HG03558 (cell line): ENCODE measurements around the gene ZNF488.

Source experiments
- ATAC-seq: cut with Tn5 transposase; IDR thresholded peaks from one replicate; pipeline ENCODE4 v1.9.1; 2021; ENCODE audit warnings: moderate number of reproducible peaks; ENCODE audit not compliant: unreplicated experiment; ENCODE audit errors: extremely low read depth

The ZNF488 gene

DNA sequence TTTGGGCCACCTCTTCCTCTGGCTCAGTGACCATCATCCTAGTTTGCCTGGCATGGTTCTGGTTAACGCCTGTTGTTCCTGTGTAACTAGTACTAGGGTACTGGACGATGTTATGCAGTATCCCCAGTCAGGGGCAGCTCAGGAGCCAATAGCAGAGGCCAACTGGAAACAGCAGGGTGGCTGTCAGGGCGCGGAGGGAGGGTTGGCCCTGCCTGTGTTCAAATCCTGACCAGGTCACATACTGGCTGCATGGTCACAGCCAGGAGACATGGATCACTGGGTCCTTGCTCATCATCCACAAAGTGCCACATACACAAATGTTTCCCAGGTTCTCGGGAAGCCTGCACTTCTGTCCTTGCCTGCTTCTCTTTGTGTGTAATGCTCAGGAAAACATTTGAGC lies 48.2 kb downstream of the ZNF488 start:
- ATAC-seq = no peak

DNA sequence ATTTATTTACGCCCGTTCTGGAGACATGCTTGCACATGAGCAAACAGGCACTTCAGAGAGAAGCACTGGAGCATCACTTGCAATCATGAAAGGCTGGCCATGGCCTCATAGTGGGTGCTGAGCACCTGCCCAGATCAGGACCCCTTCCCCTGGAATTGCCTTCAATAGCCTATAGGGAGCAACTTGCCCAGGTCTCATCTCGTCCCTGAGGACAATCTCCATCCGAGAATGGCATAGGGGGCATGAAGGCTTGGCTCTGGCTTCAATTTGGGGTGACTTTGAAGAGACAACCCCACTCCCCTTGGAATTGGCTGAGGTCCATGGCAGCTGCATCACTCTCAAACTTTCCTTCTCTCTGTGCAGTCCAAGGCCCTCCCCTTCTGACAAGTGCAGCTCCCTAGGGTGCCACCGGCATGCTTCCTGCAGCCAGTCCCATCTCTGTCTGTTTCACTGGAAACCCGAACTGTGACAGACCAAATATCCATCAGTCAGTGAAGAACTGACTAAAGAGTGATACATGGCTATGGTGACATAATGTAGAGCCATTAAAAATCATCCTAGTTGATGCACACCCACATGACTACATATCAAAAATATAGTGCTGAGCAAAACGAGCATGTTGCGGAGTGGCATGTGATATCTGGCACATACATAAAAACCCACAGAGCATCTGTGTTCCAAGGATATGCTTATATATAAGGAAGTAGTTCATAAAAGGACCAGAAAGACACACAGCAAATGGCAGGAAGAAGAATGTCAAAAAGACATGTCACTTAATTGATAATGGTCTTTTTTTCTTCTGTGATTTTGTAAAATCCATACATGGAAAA lies 49.4 kb downstream of the ZNF488 start:
- ATAC-seq = no peak

DNA sequence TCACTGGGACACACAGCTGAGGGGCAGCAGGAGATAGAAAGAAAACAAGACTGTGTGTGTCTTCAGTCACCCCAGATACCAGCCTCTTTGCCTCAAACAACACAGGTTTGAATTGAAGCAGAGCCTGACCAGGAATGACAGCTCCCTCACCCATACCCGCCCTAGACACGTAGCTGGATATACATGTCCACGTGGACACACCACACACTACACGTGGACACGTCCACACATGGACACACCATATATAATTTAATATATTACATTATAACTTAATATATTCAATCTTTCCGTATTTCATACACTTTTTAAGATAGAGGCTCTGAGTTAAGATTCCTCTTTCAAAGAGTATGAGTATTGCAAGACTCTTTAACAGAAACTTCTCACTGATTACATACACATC lies 50.6 kb downstream of the ZNF488 start:
- ATAC-seq = no peak

DNA sequence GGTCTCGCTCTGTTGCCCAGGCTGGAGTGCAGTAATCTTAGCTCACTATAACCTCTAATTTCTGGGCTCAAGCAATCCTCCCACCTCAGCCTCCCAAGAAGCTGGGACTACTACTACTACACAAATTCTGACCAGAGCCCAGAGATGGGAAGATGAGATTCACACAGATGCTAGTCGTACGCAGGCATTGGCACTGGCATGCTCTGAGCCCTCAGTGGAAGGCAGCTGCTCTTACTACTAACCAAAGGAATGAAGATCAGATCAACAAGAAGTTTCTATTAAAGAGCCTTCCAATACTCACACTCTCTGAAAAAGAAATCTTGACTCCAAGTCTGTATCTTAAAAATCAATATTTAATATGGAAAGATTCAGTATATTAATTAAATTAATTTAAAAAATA lies 51.1 kb downstream of the ZNF488 start:
- no peak for ATAC-seq

DNA sequence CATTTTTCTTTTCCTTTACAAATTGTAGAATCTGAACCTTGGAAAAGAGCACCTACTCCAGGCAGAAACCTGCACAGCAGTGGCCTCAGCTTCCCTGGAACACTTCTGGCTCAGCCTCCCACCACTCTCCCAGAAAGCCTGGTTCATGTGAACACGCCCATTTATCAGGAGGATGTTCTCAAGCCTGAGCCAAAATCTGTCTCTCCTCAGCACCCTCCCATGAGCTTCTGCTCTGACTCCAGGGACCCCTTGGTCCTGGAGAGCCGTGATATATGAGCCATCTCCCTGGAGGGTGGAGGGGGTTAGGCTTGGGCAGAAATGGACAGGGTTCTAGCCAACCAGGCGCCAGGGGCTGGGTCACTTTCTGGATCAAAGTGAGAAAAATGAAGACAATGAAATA lies 51.7 kb downstream of the ZNF488 start:
- no peak for ATAC-seq

DNA sequence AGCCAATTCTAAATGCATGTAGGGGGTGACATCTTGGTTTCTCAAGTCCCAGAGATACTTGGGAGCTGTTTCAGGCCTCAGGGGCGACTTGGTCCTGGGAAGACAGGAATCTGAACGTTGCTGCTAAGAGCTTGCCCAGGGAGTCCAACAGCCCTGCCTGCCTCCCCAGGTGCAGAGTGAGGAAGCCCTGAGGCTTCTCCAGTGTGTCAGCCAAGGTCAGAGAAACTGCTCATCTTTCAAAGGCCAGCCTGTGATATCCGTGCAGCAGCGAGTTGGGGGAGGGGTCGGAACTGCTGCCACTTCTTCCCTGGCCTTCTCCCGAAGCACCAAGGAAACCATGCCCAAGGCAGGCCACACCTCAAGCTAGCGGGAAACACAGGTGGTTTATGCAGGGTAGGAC lies 52.1 kb downstream of the ZNF488 start:
- no peak for ATAC-seq

DNA sequence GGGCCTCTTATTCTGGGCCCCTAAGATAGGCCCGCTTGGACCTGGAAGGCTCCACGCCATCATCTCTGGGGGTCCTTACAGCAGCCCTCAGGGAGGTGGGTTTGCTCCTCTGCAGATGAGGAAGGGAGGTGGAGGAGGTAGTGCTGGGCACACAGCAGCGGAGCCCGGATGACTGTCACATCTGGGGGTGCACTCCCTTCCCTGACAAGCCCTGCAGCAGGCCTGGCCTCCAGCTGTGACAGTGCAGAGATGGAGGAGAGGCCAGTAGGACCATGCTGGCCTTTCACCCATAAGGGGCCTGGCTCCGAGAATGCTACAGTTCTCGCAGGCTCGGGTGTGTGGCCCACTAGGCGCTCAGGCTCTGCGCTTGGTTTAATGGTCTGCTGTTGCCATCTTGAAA lies 52.6 kb downstream of the ZNF488 start:
- ATAC-seq = no peak

DNA sequence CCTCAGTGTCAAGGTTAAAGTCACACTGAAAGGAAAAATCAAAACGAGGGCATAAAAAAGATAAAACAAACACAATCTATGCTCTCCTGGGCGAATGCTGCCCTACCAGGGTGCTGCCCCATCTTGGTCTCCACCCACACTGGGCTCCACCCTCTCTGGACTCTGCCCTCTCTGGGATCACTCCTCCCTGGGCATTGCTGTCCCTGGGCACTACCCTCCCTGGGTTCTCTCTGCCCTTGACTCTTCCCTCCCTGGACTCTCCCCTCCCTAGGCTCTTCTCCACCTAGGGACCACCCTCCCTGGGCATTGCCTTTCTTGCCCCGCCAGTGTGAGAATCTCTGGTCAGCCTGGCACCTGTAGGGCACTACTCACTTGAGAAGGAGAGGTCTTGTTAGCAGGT lies 53.3 kb downstream of the ZNF488 start:
- ATAC-seq = no peak

DNA sequence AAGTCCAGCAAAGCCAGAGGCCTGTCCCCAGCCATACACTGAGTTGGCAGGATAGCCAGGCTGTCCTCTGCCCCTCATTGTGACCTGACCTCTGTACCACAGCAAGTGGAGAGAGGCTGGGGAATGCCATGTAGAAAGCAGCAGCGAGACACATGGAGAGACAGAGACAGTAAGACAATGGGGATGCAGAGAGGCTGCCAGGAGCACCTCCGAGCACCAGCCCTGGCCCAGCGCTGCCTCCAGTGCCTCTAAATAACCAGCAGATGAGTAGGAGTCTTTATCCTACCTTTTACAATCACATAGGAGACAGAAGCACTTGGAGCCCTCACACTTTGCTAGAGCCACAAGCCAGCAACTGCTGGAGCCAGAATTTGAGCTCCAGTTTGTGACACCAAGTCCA lies 53.7 kb downstream of the ZNF488 start:
- ATAC-seq = no peak

DNA sequence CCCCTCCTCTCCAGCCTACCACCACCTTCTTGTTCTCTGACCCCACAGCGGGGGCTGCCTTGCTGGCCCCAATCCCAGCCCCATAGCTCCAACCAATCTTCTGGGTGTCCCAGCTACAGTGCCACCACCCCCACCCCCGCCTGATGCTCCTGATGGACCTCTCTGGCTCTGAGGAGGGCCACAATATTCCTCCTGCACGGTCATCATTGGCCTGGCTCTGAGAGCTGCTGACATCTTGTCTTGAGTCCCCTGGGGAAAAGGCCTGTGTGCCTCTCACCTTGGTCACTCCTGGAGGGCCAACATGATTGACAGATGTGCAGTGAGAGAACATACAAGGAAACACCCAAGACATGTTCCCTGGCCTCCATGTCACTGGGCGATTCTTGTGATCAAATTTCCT lies 54.2 kb downstream of the ZNF488 start:
- no peak for ATAC-seq

DNA sequence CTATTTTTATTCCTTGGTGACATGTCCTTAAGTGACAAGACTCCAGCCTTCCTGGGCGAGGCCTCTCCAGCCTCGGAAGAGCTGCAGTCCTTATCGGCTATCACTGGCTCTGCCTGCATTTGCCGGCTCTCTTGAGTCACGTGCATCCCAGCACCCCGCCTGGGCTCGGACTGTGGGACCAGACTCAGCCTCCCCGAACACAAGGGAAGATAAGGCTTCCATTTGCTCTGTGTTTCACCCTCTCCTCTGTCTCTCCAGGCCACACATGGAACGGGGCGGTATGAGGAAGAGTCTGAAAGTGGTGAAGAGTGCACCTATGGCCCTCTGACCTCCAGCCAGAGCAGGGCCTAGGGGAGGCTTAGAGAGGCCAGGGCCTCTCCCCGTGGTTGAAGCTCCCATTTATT lies 57.2 kb downstream of the ZNF488 start:
- ATAC-seq = no peak

DNA sequence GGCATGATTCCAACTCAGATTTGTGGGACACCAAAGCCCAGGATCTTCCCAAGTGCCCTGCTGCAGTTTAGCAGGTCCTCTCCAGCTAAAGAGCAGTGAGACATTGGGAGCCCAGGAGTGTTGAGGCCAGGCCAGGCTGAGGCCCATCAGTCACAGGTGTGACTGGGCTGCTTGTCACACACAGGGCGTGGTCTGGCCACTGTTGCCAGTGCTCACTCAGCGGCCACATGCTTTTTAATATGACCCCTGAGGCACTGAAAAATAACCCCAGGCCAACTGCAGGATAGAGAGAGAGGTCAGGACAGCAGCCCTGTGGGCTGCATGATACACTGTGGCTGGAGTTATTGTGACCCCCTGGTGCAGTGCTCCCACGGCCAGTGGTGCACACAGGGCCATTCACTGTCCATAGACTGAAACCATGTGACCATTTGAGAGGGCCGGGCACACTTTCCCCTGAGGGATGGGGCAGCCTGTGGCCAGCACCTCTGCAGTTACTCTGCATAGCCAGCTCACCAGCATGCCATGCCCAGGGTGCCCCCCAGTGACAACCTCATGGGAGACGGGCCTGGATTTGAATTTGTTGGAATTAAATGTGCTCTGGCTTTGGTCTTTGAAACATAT lies 57.7 kb downstream of the ZNF488 start:
- ATAC-seq = no peak

DNA sequence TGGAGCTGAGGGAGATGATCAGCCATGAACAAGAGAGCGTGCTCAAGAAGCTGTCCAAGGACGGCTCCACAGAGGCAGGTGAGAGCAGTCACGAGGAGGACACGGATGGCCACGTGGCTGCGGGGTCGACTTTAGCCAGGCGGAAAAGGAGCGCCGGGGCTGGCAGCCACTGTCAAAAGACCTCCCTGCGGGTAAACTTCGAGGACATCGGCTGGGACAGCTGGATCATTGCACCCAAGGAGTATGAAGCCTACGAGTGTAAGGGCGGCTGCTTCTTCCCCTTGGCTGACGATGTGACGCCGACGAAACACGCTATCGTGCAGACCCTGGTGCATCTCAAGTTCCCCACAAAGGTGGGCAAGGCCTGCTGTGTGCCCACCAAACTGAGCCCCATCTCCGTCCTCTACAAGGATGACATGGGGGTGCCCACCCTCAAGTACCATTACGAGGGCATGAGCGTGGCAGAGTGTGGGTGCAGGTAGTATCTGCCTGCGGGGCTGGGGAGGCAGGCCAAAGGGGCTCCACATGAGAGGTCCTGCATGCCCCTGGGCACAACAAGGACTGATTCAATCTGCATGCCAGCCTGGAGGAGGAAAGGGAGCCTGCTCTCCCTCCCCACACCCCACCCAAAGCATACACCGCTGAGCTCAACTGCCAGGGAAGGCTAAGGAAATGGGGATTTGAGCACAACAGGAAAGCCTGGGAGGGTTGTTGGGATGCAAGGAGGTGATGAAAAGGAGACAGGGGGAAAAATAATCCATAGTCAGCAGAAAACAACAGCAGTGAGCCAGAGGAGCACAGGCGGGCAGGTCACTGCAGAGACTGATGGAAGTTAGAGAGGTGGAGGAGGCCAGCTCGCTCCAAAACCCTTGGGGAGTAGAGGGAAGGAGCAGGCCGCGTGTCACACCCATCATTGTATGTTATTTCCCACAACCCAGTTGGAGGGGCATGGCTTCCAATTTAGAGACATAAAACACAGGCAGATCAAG lies 58.5 kb downstream of the ZNF488 start:
- no peak for ATAC-seq

DNA sequence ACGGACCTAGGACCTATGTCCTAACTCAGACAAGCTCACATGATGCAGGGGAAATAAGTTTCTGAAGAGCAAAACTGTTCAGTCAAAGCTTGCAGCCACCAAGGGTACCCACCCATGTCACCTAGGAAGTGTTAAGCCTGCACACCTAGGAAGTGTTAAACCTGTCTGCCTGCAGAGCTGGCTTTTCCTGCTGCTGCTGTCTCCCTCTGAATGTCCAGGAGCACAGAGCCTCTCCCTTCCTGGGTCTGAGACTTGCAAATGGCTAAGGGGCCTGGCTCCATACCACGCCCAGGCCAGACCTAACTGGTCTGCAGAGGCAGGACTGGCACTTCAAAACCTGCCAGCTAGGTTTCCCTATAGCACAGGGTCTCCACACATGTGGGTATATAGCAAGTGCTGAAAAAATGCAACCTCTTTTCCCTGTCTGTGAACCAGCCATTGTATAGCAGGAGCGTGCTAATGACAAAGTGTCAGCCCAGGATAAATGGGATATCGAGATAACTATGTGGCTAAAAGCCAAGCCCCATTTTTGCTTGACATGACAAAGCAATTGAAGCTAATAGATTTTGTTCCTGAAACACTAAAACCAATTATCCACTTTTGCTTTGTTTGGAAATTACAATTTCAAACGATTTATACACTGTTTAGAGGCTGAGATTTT lies 60.3 kb downstream of the ZNF488 start:
- no peak for ATAC-seq

DNA sequence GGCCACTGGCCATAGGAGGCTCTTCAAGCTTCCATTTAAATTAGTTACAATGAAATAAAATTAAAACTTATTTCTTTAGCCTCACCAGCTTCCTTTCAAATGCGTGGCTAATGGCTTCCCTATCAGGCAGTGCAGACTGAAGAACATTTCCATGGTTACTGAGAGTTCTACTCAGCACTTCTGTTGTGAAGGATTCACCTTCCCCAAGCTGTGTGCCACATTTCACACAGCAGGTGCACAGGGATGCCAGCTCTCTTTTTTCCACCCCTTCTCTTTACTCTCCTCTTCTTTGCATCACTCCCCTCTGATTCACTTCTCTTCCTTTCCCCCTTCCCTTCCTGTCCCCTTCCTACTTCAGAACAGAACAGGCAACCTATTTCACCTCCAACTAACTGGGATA lies 61.0 kb downstream of the ZNF488 start:
- no peak for ATAC-seq

DNA sequence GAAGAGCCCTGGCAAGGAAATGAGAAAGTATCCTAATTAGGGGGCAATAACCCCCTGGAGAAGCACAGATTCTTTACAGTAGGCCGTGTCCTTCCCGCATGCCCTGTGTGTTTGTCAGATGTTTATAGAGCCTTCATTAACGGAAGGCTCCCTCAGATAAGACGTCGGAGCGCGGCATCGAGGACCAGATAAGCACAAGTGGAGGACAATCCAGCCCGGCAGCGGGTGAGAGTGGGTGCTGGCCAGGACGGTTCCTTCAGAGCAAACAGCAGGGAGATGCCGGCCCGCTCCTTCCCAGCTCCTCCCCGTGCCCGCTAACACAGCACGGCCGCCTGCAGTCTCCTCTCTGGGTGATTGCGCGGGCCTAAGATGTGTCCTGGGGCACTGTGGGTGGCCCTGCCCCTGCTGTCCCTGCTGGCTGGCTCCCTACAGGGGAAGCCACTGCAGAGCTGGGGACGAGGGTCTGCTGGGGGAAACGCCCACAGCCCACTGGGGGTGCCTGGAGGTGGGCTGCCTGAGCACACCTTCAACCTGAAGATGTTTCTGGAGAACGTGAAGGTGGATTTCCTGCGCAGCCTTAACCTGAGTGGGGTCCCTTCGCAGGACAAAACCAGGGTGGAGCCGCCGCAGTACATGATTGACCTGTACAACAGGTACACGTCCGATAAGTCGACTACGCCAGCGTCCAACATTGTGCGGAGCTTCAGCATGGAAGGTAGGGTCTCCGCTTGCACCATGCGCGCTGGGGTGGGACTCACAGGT lies 61.6 kb downstream of the ZNF488 start, which contains the start of gene GDF2:
Gene GDF2, plus strand, starts transcription at position 155 of the 762 bp plus-strand sequence. Its CDS starts 215 bp downstream, at position 370.
- ATAC-seq = no peak

DNA sequence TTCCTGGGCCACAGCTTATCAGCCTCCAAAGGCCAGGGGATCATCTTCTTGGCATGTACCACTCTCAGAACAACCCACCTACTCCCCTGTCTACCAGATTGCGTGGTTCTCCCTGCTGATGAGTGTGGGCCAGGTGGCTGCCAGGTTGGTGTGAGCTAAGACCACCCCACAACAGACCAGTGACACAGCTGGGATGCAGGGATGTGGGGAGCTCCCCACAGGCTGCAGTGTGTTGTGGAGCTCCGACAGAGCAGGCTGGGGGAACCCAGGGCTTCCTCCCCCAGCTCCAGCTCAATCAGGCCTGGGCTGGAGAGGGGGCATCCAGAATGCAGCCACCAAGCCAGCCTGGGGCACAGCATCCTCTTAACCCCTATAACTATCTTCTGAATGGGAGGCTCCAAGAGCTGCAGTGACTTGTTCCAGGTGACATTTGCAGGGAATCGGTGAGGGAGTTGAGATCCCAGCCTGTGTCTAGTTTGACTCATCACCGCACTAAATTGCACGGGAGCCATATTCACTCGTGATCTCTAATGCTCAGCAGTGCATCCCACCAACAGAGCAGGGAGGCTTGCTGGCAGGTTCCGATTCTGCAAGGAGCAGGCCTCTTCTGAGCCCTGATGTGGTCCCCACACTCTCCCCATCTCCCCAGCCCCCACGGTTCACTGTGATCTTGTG lies 62.4 kb downstream of the ZNF488 start:
- no peak for ATAC-seq

DNA sequence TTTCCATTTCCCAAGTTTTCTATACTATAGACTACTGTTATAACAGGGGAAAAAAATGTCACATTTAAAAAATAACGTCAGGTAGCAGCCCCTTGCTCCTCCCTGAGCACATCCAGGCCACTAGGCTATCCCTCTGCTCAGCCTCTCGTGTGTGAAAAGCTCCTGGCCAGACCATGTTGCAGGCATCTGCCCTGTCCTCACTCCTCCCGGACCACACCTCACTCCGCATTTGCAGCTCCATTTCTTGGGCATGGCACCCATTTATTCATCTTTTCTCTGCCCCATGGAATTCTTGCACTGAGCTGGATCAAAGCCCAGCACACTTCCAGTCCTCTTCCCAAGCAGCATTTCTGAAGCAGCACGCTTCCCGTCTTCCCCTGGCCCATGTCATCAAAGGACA lies 63.3 kb downstream of the ZNF488 start:
- ATAC-seq = no peak

DNA sequence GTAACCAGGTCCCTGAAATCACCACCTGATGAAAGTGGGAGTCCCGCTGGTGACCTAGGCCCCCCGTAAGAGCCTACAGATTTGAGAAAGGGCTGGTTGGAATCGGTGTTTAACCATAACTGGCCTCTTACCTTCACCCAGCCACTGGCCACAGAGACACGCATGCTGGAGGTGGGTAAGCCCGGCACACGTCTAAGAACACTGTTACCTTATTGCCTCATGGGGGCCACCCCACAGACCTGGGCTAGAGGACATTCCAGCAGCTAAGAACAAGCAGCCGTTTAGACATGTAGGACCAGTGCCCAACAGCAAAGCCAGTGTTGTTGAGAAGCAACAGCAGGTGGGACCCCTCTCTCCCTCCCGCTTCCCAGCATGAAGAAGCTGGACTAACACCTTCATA lies 64.3 kb downstream of the ZNF488 start:
- ATAC-seq = no peak
